ENCODE measurements around the gene ESYT1.

The ESYT1 gene

DNA sequence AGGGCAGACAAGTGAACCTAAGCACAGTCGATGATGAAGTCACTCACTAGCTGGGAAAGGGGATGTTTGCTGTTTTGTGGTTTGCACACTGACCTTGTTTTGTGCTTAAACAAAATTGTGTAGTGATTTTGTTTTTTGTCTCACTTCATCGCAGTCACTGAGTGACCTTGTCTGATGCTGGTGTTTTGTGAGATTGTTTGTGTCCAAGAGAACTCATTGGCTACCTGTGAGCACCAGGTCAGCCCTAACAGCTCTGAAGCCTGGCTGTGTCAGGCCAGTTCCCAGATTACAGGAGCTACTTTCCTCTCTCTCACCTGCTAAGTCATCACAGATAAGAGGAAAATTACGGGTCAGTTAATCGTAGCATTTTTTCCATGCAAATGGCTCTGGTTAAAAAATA lies 3.9 kb upstream of the ESYT1 start:
- H3K9me3 ChIP-seq: no peaks in the 10 kb centered on the region
- peaks cover 5 to 43% (median 28%) of the 10 kb centered on the region in 4 donors for H3K4me1 ChIP-seq
- DNase-seq: no peak
- TF ChIP-seq, protein P1, sequence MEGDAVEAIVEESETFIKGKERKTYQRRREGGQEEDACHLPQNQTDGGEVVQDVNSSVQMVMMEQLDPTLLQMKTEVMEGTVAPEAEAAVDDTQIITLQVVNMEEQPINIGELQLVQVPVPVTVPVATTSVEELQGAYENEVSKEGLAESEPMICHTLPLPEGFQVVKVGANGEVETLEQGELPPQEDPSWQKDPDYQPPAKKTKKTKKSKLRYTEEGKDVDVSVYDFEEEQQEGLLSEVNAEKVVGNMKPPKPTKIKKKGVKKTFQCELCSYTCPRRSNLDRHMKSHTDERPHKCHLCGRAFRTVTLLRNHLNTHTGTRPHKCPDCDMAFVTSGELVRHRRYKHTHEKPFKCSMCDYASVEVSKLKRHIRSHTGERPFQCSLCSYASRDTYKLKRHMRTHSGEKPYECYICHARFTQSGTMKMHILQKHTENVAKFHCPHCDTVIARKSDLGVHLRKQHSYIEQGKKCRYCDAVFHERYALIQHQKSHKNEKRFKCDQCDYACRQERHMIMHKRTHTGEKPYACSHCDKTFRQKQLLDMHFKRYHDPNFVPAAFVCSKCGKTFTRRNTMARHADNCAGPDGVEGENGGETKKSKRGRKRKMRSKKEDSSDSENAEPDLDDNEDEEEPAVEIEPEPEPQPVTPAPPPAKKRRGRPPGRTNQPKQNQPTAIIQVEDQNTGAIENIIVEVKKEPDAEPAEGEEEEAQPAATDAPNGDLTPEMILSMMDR (IDR thresholded peaks at IDR 0.05): no peak
- intact Hi-C loops (cut with DNase I; ENCODE audit: low total_unique reads): no loop called here
- H3K4me3 ChIP-seq: no peak overlapping the region
- peaks cover 19 to 27% (median 21%) of the 10 kb centered on the region in 3 donors for H3K36me3 ChIP-seq
- no peak overlapping the region for H3K27ac ChIP-seq
- no peaks in the 10 kb centered on the region for H3K27me3 ChIP-seq

DNA sequence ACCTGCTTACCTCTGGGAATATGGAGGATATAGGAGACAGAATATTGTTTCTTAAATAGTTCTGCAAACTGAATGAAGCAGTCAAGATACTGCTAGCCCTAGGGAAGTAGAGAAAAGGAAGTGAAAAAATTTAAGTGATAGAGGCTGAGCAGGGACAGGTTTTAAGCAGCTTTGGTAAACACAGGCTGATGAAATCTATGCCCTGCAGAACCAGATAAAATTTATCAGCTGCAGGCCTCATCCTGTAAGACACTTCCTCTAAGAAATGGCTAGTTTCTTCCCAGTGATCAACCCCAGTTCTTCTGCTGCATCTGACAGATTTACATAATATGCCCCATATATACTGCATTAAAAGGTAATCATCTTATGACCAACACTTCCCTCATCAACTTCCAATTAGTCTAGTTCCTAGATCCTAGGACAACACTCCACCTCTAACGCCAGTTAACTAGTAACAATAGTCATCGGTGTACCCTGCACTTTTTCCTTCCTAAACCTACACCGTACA lies 1.3 kb upstream of the ESYT1 start:
- peaks cover 9 to 41% (median 26%) of the 10 kb centered on the region in 4 donors for H3K4me1 ChIP-seq
- peak overlapping the region; percentile 80 to 84 for H3K27ac ChIP-seq
- H3K27me3 ChIP-seq: no peaks in the 10 kb centered on the region
- no peaks in the 10 kb centered on the region for H3K9me3 ChIP-seq
- intact Hi-C loops (cut with DNase I; ENCODE audit: low total_unique reads): loop anchor here (2.0 to 5.0 kb wide), 2 partner anchors 36 to 62 kb away; partner anchors contain the start of gene SMARCC2
- H3K36me3 ChIP-seq: peaks cover 11 to 28% (median 19%) of the 10 kb centered on the region in 3 donors
- TF ChIP-seq, protein P1 (IDR thresholded peaks at IDR 0.05): no peak
- peak overlapping the region in 1 of 2 donors; percentile 74 for H3K4me3 ChIP-seq
- DNase-seq: no peak

DNA sequence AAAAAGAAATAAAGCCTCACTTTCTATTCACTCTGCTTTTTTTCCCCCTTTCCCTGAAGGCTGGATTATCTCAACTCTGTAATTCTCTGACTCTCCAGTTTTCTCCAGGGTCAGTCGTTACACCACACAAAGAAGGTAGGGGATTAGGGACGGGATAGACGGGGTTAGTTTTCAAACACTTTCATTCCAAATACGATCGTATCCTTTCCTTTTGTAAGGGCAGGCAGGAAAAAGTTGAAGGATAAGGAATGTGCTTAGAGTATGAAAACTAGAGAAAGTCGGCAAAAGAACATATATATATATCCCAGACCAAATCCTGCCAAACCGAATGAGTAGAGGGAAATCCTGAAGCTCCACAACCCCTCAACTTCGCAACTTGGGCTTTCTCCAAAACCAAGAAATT lies 581 bp upstream of the ESYT1 start:
- H3K27ac ChIP-seq: peak overlapping the region; percentile 80 to 84
- H3K4me1 ChIP-seq: peaks cover 9 to 41% (median 26%) of the 10 kb centered on the region in 4 donors
- no peak for DNase-seq
- intact Hi-C loops (cut with DNase I; ENCODE audit: low total_unique reads): loop anchor here (2.0 to 5.0 kb wide), 2 partner anchors 35 to 61 kb away; partner anchors contain the start of gene SMARCC2
- H3K9me3 ChIP-seq: no peaks in the 10 kb centered on the region
- H3K36me3 ChIP-seq: peaks cover 16 to 28% (median 21%) of the 10 kb centered on the region in 3 donors
- H3K27me3 ChIP-seq: no peaks in the 10 kb centered on the region
- TF ChIP-seq, protein P1 (IDR thresholded peaks at IDR 0.05): no peak
- H3K4me3 ChIP-seq: peak overlapping the region; percentile 43 to 74

DNA sequence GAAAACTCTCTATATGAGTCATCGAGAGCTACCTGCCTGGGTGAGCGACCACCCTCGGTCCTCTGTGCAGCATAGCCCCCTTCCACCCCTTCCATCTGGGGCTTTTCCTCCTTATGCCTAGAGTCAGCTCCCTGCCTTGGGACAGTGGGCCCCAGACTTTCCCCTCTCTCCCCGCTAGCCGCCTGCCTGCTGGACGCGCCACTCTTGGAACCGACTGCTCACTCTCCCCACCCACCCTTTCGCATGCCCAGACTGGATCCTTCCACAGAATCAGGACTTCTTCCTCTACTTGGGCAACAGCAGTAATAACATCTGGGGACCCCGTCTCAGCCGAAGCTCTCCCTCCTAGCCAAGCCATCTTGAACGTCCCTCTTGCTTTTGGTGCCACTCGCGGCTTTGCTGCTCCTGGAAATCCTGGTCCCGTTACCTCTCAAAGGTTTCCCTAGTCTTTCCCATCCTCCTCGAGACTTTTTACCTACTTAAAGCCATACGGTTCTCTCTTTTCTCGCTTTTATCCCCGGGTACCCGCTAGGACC lies 671 bp downstream of the ESYT1 start:
- peaks cover 28 to 36% (median 34%) of the 10 kb centered on the region in 3 donors for H3K36me3 ChIP-seq
- H3K4me3 ChIP-seq: peak overlapping the region; percentile 74 to 91
- no peaks in the 10 kb centered on the region for H3K9me3 ChIP-seq
- intact Hi-C loops (cut with DNase I; ENCODE audit: low total_unique reads): loop anchor here (5.0 kb wide), 1 partner anchor 34 kb away; no protein-coding TSS in a partner anchor
- H3K27me3 ChIP-seq: no peaks in the 10 kb centered on the region
- peak overlapping the region; percentile 95 to 99 for H3K27ac ChIP-seq
- DNase-seq: peak in 1 of 2 donors; percentile 79
- TF ChIP-seq, protein P1 (IDR thresholded peaks at IDR 0.05): no peak
- H3K4me1 ChIP-seq: peaks cover 9 to 36% (median 26%) of the 10 kb centered on the region in 4 donors

DNA sequence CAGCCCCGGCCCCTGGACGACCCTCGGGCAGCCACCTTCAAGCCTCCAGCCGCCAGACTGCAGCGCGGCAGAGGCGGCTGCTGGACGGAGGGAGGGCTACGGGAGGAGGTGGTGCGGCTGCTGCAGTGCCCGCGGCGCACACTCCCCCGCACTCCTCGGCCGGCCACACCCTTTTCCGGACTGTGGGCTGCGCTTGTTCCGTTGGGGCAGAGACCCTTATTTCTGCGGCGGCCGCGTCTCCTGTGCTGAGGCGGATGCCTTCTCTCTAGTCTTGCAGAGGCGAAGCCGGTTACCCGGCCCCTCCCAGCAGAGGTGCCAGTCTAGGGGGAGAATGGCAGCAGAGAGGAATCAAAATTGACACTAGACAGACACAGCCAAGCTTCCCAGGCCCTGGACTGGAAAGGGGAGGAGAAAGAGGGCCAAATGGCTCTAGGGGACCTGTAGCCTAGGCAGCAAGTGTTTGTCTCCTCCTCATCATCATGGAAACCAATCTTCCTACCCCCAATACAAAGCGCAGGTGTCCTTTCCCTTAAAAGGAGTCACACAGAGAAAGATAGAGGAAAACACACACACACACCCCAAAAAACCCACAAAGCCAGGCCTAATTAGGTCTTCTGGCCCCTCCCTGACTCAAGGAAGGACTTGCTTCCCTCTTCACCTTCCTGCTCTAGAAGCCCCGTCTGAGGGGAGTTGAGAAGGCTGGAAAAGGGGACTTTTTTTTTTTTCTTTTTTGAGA lies 1.3 kb downstream of the ESYT1 start:
- peak; percentile 68 to 85 for DNase-seq
- TF ChIP-seq, protein P1 (IDR thresholded peaks at IDR 0.05): no peak

More for the DNA sequence above, 1.3 kb downstream of the ESYT1 start:
- Histone ChIP-seq H3K9me3 (no peaks in the 10 kb centered on the region), H3K4me3 (peak overlapping the region; percentile 74 to 91), H3K36me3 (peaks cover 33 to 42% (median 40%) of the 10 kb centered on the region in 3 donors), H3K27ac (peak overlapping the region; percentile 95 to 99), H3K4me1 (peaks cover 9 to 36% (median 26%) of the 10 kb centered on the region in 4 donors), H3K27me3 (no peaks in the 10 kb centered on the region)
- intact Hi-C loops (cut with DNase I; ENCODE audit: low total_unique reads): loop anchor here (5.0 kb wide), 1 partner anchor 33 kb away; no protein-coding TSS in a partner anchor
